Peyer's patch (tissue), 4 donors: ENCODE data around the gene KCNMA1. TPM values are rescaled to one million over a fixed set of nuclear protein-coding genes. Genes with fewer than 3 reads are reported as not detected.

ENCODE experiments used
- DNase-seq, 3 donors: peaks; one replicate each; pipeline ENCODE4 v3.0.0-alpha.2; 2017 to 2019
- H3K27ac ChIP-seq, 4 donors: fragments of 200-600 bp; sonication (generic); one replicate each; pipeline ENCODE4 v1.5.1; 2016 to 2019
- H3K27me3 ChIP-seq, 2 donors: fragments of 200-600 bp; sonication (generic); one replicate each; pipeline ENCODE4 v1.5.1; 2019
- H3K36me3 ChIP-seq, 3 donors: fragments of 200-600 bp; sonication (generic); one replicate each; pipeline ENCODE4 v1.5.1; 2016 to 2019
- H3K4me1 ChIP-seq, 4 donors: fragments of 200-600 bp; sonication (generic); one replicate each; pipeline ENCODE4 v1.5.1; 2016 to 2019
- H3K4me3 ChIP-seq, 4 donors: fragments of 200-600 bp; sonication (generic); 1 replicate in 3 of 4; 2 replicates in 1 of 4; pipeline ENCODE4 v1.5.1; 2016 to 2019; ENCODE audit warnings: mild to moderate bottlenecking in 1 of 4
- H3K9me3 ChIP-seq, 4 donors: fragments of 200-600 bp; sonication (generic); one replicate each; pipeline ENCODE4 v1.5.1; 2016 to 2019; ENCODE audit warnings: mild to moderate bottlenecking in 1 of 4
- CTCF ChIP-seq, 6 experiments: fragments of 450-650 bp in 4 of 6; fragments of 200-600 bp in 2 of 6; sonication (generic) in 1 of 6; IDR thresholded peaks; one replicate each; pipeline ENCODE4 v1.5.1; 2017 to 2019; ENCODE audit warnings: antibody characterized with exemption in 6 of 6, mild to moderate bottlenecking in 3 of 6, moderate library complexity in 1 of 6
- POLR2A ChIP-seq, 2 donors: fragments of 450-650 bp; IDR thresholded peaks; one replicate each; pipeline ENCODE4 v1.5.1; 2017; ENCODE audit warnings: antibody characterized with exemption in 2 of 2, mild to moderate bottlenecking in 2 of 2, moderate library complexity in 2 of 2
- total RNA-seq, 4 donors: library from RNA; depleted of rRNA; stranded (reverse); fragments of >200 nt; gene quantifications; one replicate each; pipeline ENCODE4 v1.1.0, GENCODE V29; 2016

Gene KCNMA1
- total RNA-seq, 4 donors from 2014 or later: 17.8 to 29.1 (median 23.9) TPM

GRCh38 chr10:77029777-77030717 is 607.6 kb downstream of the KCNMA1 start:
- no peak overlapping the region for H3K4me3 ChIP-seq
- H3K36me3 ChIP-seq: no peaks in the 10 kb centered on the region
- H3K27me3 ChIP-seq: no peaks in the 10 kb centered on the region
- TF ChIP-seq CTCF (IDR thresholded peaks at IDR 0.05) (no peak), POLR2A (IDR thresholded peaks at IDR 0.05) (no peak)
- H3K27ac ChIP-seq: no peak overlapping the region
- no peak for DNase-seq
- no peaks in the 10 kb centered on the region for H3K9me3 ChIP-seq
- no peaks in the 10 kb centered on the region for H3K4me1 ChIP-seq

GRCh38 chr10:77028042-77028441 is 609.6 kb downstream of the KCNMA1 start:
- Histone ChIP-seq H3K36me3 (no peaks in the 10 kb centered on the region), H3K4me3 (no peak overlapping the region), H3K27me3 (no peaks in the 10 kb centered on the region), H3K27ac (no peak overlapping the region), H3K4me1 (no peaks in the 10 kb centered on the region), H3K9me3 (no peaks in the 10 kb centered on the region)
- no peak for TF ChIP-seq POLR2A (IDR thresholded peaks at IDR 0.05)
- no peak for TF ChIP-seq CTCF (IDR thresholded peaks at IDR 0.05)
- no peak for DNase-seq

GRCh38 chr10:77027576-77027975 is 610.0 kb downstream of the KCNMA1 start:
- H3K27me3 ChIP-seq: no peaks in the 10 kb centered on the region
- no peak for TF ChIP-seq POLR2A (IDR thresholded peaks at IDR 0.05)
- H3K36me3 ChIP-seq: no peaks in the 10 kb centered on the region
- no peak overlapping the region for H3K4me3 ChIP-seq
- H3K4me1 ChIP-seq: no peaks in the 10 kb centered on the region
- DNase-seq: no peak
- no peaks in the 10 kb centered on the region for H3K9me3 ChIP-seq
- H3K27ac ChIP-seq: no peak overlapping the region

- no peaks in the 10 kb centered on the region for H3K9me3 ChIP-seq
- H3K27ac ChIP-seq: no peak overlapping the region
- H3K27me3 ChIP-seq: no peaks in the 10 kb centered on the region
- TF ChIP-seq CTCF (IDR thresholded peaks at IDR 0.05): no peak
- no peak for TF ChIP-seq POLR2A (IDR thresholded peaks at IDR 0.05)
- H3K36me3 ChIP-seq: no peaks in the 10 kb centered on the region
- DNase-seq: no peak
- no peaks in the 10 kb centered on the region for H3K4me1 ChIP-seq
- no peak overlapping the region for H3K4me3 ChIP-seq
Measured at GRCh38 chr10:77027141-77027540, 610.5 kb downstream of the KCNMA1 start.

GRCh38 chr10:77026148-77026547 is 611.5 kb downstream of the KCNMA1 start:
- no peak for TF ChIP-seq POLR2A (IDR thresholded peaks at IDR 0.05)
- no peak for TF ChIP-seq CTCF (IDR thresholded peaks at IDR 0.05)
- Histone ChIP-seq H3K27me3 (no peaks in the 10 kb centered on the region), H3K27ac (no peak overlapping the region), H3K36me3 (no peaks in the 10 kb centered on the region), H3K4me3 (no peak overlapping the region), H3K4me1 (no peaks in the 10 kb centered on the region), H3K9me3 (no peaks in the 10 kb centered on the region)
- no peak for DNase-seq

- Histone ChIP-seq H3K27me3 (no peaks in the 10 kb centered on the region), H3K9me3 (no peaks in the 10 kb centered on the region), H3K4me3 (no peak overlapping the region), H3K36me3 (no peaks in the 10 kb centered on the region), H3K27ac (no peak overlapping the region), H3K4me1 (no peaks in the 10 kb centered on the region)
- no peak for DNase-seq
- TF ChIP-seq POLR2A (IDR thresholded peaks at IDR 0.05): no peak
- no peak for TF ChIP-seq CTCF (IDR thresholded peaks at IDR 0.05)
Measured at GRCh38 chr10:77024461-77024860, 613.1 kb downstream of the KCNMA1 start.
